Myocyte (in vitro differentiated cells): ENCODE data around the gene EXT2. TPM values are rescaled to one million over a fixed set of nuclear protein-coding genes. Genes with fewer than 3 reads are reported as not detected.

Experiments
- DNase-seq: peaks from one replicate; pipeline ENCODE4 v3.0.0-alpha.2; 2012; ENCODE audit warnings: low read depth
- total RNA-seq: library from RNA; depleted of rRNA; stranded (reverse); fragments of >200 nt; gene quantifications from 2 replicates; pipeline ENCODE4 v1.2.3, GENCODE V29; 2014

Gene EXT2
- total RNA-seq, 1 donor from 2014 or later: 66.3 TPM

DNA sequence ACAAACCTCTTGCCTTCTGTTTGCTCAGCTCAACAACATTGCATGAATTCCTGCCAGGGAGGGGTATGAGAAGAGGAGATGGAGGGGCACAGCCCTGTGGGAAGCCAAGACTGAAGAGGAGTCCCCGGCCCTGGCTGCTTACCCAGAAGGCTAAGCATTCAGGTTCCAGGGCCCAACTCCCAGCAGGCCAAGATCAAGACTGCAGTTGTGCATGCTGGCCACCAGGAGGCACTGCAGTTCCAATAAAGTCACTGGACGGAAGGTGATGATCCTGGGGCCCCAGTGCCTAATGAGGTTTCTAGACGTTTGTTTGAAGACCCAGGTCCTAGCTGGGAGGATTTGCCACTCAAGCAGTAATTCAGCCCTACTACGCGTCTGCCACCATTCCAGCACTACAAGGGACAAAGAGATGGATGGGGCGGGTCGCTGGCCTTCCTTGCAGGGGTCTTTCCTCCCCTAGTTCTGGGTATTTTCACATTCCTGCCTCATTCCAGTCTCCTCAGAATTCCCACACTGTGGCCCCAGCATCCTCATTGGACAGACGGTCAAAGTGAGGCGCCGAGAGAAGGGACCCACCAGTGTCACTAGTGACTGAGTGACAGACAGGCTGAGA, 190.9 kb downstream of the EXT2 start:
- peak; percentile 66 for DNase-seq

DNA sequence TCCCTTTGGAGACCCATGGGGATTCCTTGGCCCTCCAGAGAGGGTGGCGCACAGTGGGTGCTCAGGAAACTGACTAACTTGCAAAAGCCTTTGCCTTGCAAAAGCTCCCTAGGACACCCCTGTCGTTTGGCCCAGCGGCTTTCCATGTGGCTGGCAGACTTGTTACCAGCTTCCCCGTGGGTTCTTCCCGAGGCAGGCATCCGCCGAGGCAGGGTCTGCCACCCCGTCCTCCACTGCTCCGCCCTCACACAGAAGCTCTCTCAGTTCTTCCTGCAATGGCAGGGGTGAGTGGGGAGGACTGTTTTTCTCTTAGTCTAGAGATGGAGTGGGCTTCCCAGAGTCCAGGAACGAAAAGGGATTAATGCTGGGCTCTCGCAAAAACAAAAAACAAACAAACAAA, 191.4 kb downstream of the EXT2 start:
- DNase-seq: no peak

DNA sequence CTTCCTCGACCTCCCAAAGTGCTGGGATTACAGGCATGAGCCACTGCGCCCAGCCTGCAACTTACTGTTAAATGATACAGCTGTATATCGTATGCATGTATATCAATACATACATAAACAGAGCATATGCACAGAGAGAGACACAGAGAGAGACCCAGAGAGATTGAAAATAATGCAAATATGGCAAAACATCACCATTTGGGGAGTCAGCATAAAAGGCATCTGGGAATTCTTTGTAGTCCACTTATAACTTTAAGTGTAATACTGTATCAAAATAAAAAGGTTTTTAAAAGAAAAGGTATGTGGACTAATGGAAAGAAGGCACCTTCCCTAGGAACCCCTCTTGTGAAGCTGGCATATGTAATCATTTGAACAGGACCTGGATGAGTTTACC, 192.7 kb downstream of the EXT2 start:
- no peak for DNase-seq

DNA sequence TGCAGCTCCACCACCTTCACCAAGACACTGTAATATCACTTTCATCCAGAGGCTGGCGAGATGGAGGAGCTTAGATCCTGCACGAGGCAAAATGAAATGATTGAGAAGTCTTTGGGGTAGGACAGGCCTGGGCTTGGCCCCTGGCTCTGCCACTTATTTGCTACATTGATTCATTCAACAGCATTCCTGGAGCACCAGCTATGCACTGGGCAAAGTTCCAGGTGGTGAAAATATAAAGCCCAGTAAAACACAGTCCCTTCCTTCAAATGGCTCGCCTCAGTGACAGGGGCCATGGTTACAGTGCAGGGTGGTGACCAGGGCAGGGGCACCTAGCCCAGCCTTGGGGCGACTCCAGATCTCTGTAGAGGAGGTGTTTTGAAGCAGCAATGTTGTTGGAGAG, 194.7 kb downstream of the EXT2 start:
- peak; percentile 34 for DNase-seq

Other genes with a start within 250 kb of the EXT2 start
- gene ALKBH3, start 214.8 kb upstream of the EXT2 start, total RNA-seq: 15.0 and 28.3 TPM in 2 replicates
- 0.16 and 5.6 TPM in 2 replicates for gene C11orf96, start 153.0 kb upstream of the EXT2 start, total RNA-seq
- gene ACCSL, start 47.7 kb upstream of the EXT2 start, total RNA-seq: not detected in 2 replicates
- 10.7 and 11.4 TPM in 2 replicates for gene ACCS, start 29.4 kb upstream of the EXT2 start, total RNA-seq
- gene ALX4, start 214.5 kb downstream of the EXT2 start, total RNA-seq: not detected in 2 replicates